A549 (cell line): ENCODE results near the gene SAA2. TPM values are rescaled to one million over a fixed set of nuclear protein-coding genes. Genes with fewer than 3 reads are reported as not detected.

Experiments
- ATAC-seq, 2 experiments: fragments of 200-7000 bp in 1 of 2; fragments of >200 bp in 1 of 2; cut with Nextera tagmentation in 1 of 2; cut with Tn5 transposase in 1 of 2; 3 replicates each; pipeline versions ENCODE4 v1.8.0 to v1.9.1; 2018 to 2020; ENCODE audit warnings: mild to moderate bottlenecking in 1 of 2, moderate library complexity in 1 of 2
- CTCF ChIA-PET: fragments of 300-600 bp; sonication (Branson Sonifier 250); formaldehyde crosslinking; extraction: SDS; loops from one replicate; lab custom pipeline; 2021; ENCODE audit warnings: antibody characterized with exemption, inconsistent platforms; lab: Yijun Ruan, JAX
- POLR2A ChIA-PET: fragments of 350-600 bp; formaldehyde crosslinking; extraction: SDS; loops from one replicate; lab custom pipeline; 2021; ENCODE audit warnings: antibody characterized with exemption, inconsistent platforms; lab: Yijun Ruan, JAX
- DNase-seq, 2 experiments: peaks; one replicate each; pipeline versions ENCODE4 v3.0.0 to v3.0.0-alpha.2; 2011 to 2016; ENCODE audit warnings: low read depth in 1 of 2, low spot score in 1 of 2
- FAIRE-seq: peaks from 2 replicates; lab custom pipeline; 2011; peaks lifted over from hg19 to GRCh38; lab: Jason Lieb, UNC
- H3K27ac ChIP-seq, 2 experiments: fragments of >200 bp; sonication (Bioruptor Twin); formaldehyde crosslinking; 3 replicates each; pipeline ENCODE4 v1.5.1; 2016 to 2017
- H3K4me1 ChIP-seq: fragments of >200 bp; sonication (Bioruptor Twin); formaldehyde crosslinking; 3 replicates; pipeline ENCODE4 v1.6.1; 2016
- H3K4me2 ChIP-seq: fragments of >200 bp; sonication (Bioruptor Twin); formaldehyde crosslinking; 3 replicates; pipeline ENCODE4 v1.6.1; 2016
- H3K4me3 ChIP-seq: fragments of >200 bp; sonication (Bioruptor Twin); formaldehyde crosslinking; 3 replicates; pipeline ENCODE4 v1.5.1; 2016
- H3K9me3 ChIP-seq: fragments of >200 bp; sonication (Bioruptor Twin); formaldehyde crosslinking; 3 replicates; pipeline ENCODE4 v1.6.1; 2016
- CBX8 ChIP-seq: fragments of 200-600 bp; sonication (generic); IDR thresholded peaks from 2 replicates; pipeline ENCODE4 v1.6.1; 2016
- CHD4 ChIP-seq: fragments of 200-600 bp; sonication (generic); IDR thresholded peaks from 2 replicates; pipeline ENCODE4 v1.6.1; 2016; ENCODE audit warnings: antibody characterized with exemption, mild to moderate bottlenecking, borderline replicate concordance
- EHF ChIP-seq: fragments of 250-450 bp; sonication (Bioruptor Pico); IDR thresholded peaks from 2 replicates; pipeline ENCODE4 v1.5.0; 2020; ENCODE audit warnings: mild to moderate bottlenecking
- ESRRA ChIP-seq: fragments of 150-350 bp; IDR thresholded peaks from 2 replicates; pipeline ENCODE4 v1.6.1; 2014; ENCODE audit warnings: mild to moderate bottlenecking, low read length, borderline replicate concordance
- FOSL2 ChIP-seq, 2 experiments: fragments of 450-650 bp in 1 of 2; fragments of >200 bp in 1 of 2; sonication (Bioruptor Twin) in 1 of 2; formaldehyde crosslinking; IDR thresholded peaks; 2 replicates each; pipeline versions ENCODE4 v1.5.0 to v1.6.1; 2016 to 2020; ENCODE audit warnings: mild to moderate bottlenecking in 1 of 2, moderate library complexity in 1 of 2
- FOXS1 ChIP-seq: fragments of 250-450 bp; sonication (Bioruptor Pico); IDR thresholded peaks from 2 replicates; pipeline ENCODE4 v1.5.0; 2020; ENCODE audit warnings: mild to moderate bottlenecking, moderate library complexity
- HDAC2 ChIP-seq: fragments of 200-600 bp; sonication (generic); IDR thresholded peaks from 2 replicates; pipeline ENCODE4 v1.6.1; 2016
- HOXB5 ChIP-seq: fragments of 250-450 bp; sonication (Bioruptor Pico); IDR thresholded peaks from 2 replicates; pipeline ENCODE4 v1.5.0; 2020; ENCODE audit warnings: mild to moderate bottlenecking, moderate library complexity
- JUN ChIP-seq, 2 experiments: fragments of >200 bp; sonication (Bioruptor Twin); formaldehyde crosslinking; IDR thresholded peaks; 2 replicates in 1 of 2; 3 replicates in 1 of 2; pipeline ENCODE4 v1.6.1; 2016 to 2017
- MAZ ChIP-seq: fragments of 150-350 bp; IDR thresholded peaks from 2 replicates; pipeline ENCODE4 v1.6.1; 2014; ENCODE audit warnings: antibody characterized with exemption, low read depth, low read length, borderline replicate concordance
- PBX3 ChIP-seq: IDR thresholded peaks from 2 replicates; pipeline ENCODE4 v1.6.1; 2012
- POLR2A ChIP-seq: IDR thresholded peaks from 2 replicates; pipeline ENCODE4 v1.6.1; 2012; ENCODE audit warnings: mild to moderate bottlenecking, low read length
- POLR2AphosphoS2 ChIP-seq: conservative IDR thresholded peaks from 2 replicates; pipeline ENCODE4 v1.6.1; 2012; ENCODE audit warnings: low read length, improper control_type of control experiment, inconsistent platforms
- RAD21 ChIP-seq, 2 experiments: fragments of >200 bp in 1 of 2; sonication (Bioruptor Twin) in 1 of 2; formaldehyde crosslinking in 1 of 2; IDR thresholded peaks in 1 of 2; conservative IDR thresholded peaks in 1 of 2; 2 replicates in 1 of 2; 3 replicates in 1 of 2; pipeline ENCODE4 v1.6.1; 2012 to 2018; ENCODE audit warnings: inconsistent platforms in 1 of 2
- RFX5 ChIP-seq: fragments of 450-650 bp; IDR thresholded peaks from 2 replicates; pipeline ENCODE4 v1.7.1; 2014; ENCODE audit warnings: antibody characterized with exemption, mild to moderate bottlenecking, moderate library complexity
- TP53 ChIP-seq: fragments of 250-450 bp; sonication (Bioruptor Pico); IDR thresholded peaks from 2 replicates; pipeline ENCODE4 v1.5.0; 2021; ENCODE audit warnings: mild to moderate bottlenecking, moderate library complexity
- USF2 ChIP-seq: fragments of 450-650 bp; IDR thresholded peaks from 2 replicates; pipeline ENCODE4 v1.6.1; 2014; ENCODE audit warnings: antibody characterized with exemption
- WGBS: methylation state at CpG from one replicate; pipeline ENCODE4 v1.1.6; 2017; ENCODE audit errors: missing lambda C conversion rate; 5-methylcytosine and 5-hydroxymethylcytosine counted together
- polyA plus RNA-seq, 4 experiments: library from polyadenylated mRNA; depleted of rRNA in 3 of 4; stranded (reverse); fragments of >200 nt; fragmentation: RNase III in 1 of 4; extraction: RNeasy Plus Mini Kit Qiagen cat#74134 plus additional on column Dnase treatment in 1 of 4; gene quantifications; 2 replicates in 3 of 4; 3 replicates in 1 of 4; pipeline ENCODE4 v1.2.3, GENCODE V29; 2011 to 2017
- TF ChIP-seq, protein P1 (sequence below): fragments of >200 bp; sonication (Bioruptor Twin); formaldehyde crosslinking; IDR thresholded peaks from 3 replicates; pipeline ENCODE4 v1.5.1; 2016
- TF ChIP-seq, protein P2 (sequence below): fragments of 250-450 bp; sonication (Bioruptor Pico); IDR thresholded peaks from 2 replicates; pipeline ENCODE4 v1.5.0; 2021; ENCODE audit warnings: mild to moderate bottlenecking, moderate library complexity, borderline replicate concordance
- TF ChIP-seq, protein P3 (sequence below): fragments of >200 bp; sonication (Bioruptor Twin); formaldehyde crosslinking; IDR thresholded peaks from 2 replicates; pipeline ENCODE4 v1.6.1; 2016
- TF ChIP-seq, protein P4 (sequence below): fragments of 250-450 bp; sonication (Bioruptor Pico); IDR thresholded peaks from 2 replicates; pipeline ENCODE4 v1.5.0; 2020; ENCODE audit warnings: low read depth, mild to moderate bottlenecking, moderate library complexity

The SAA2 gene
- polyA plus RNA-seq, 2 of the 4 experiments (the other 2 are of a cell fraction), result 0.09 TPM; not detected in 1

GRCh38 chr11:18204771-18205170 lies 43.7 kb downstream of the SAA2 start:
- H3K4me1 ChIP-seq, result no peaks in the 10 kb centered on the region
- ChIA-PET POLR2A (no interaction called here), CTCF (interaction anchor here (0.9 to 2.0 kb wide), 4 partner anchors 10 to 39 kb away, joined by 3 to 8 read pairs (median 4); no protein-coding TSS in a partner anchor)
- H3K9me3 ChIP-seq, result no peaks in the 10 kb centered on the region
- no peak for FAIRE-seq
- no peak overlapping the region for H3K4me3 ChIP-seq
- H3K27ac ChIP-seq, result no peak overlapping the region
- DNase-seq, result no peak
- TF ChIP-seq PBX3, result no peak
- TF ChIP-seq POLR2AphosphoS2, result no peak
- TF ChIP-seq CBX8, result no peak
- TF ChIP-seq HDAC2, result no peak
- TF ChIP-seq FOSL2 (IDR thresholded peaks at IDR 0.05), result no peak
- TF ChIP-seq FOSL2 (CRISPR knock-in tag; IDR thresholded peaks at IDR 0.05), result no peak
- no peak for TF ChIP-seq EHF (CRISPR knock-in tag)
- no peak for TF ChIP-seq ESRRA
- TF ChIP-seq, protein P1, sequence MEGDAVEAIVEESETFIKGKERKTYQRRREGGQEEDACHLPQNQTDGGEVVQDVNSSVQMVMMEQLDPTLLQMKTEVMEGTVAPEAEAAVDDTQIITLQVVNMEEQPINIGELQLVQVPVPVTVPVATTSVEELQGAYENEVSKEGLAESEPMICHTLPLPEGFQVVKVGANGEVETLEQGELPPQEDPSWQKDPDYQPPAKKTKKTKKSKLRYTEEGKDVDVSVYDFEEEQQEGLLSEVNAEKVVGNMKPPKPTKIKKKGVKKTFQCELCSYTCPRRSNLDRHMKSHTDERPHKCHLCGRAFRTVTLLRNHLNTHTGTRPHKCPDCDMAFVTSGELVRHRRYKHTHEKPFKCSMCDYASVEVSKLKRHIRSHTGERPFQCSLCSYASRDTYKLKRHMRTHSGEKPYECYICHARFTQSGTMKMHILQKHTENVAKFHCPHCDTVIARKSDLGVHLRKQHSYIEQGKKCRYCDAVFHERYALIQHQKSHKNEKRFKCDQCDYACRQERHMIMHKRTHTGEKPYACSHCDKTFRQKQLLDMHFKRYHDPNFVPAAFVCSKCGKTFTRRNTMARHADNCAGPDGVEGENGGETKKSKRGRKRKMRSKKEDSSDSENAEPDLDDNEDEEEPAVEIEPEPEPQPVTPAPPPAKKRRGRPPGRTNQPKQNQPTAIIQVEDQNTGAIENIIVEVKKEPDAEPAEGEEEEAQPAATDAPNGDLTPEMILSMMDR, result no peak
- no peak for TF ChIP-seq POLR2A
- TF ChIP-seq USF2, result no peak
- TF ChIP-seq RFX5, result no peak
- no peak for TF ChIP-seq JUN (IDR thresholded peaks at IDR 0.05)
- TF ChIP-seq CHD4, result no peak
- no peak overlapping the region for H3K4me2 ChIP-seq
- peak in 1 of 2 experiments; percentile 48; a peak in 1 of 6 replicates for ATAC-seq

- WGBS, result 66% methylated on average over 3 of the region's 3 CpGs
- FAIRE-seq (no peak), DNase-seq (no peak), ATAC-seq (peak; percentile 21 to 31; a peak in 1 of 6 replicates)
- Histone ChIP-seq H3K4me2 (no peak overlapping the region), H3K4me3 (no peak overlapping the region), H3K27ac (no peak overlapping the region), H3K4me1 (no peaks in the 10 kb centered on the region), H3K9me3 (no peaks in the 10 kb centered on the region)
- TF ChIP-seq, protein P2, sequence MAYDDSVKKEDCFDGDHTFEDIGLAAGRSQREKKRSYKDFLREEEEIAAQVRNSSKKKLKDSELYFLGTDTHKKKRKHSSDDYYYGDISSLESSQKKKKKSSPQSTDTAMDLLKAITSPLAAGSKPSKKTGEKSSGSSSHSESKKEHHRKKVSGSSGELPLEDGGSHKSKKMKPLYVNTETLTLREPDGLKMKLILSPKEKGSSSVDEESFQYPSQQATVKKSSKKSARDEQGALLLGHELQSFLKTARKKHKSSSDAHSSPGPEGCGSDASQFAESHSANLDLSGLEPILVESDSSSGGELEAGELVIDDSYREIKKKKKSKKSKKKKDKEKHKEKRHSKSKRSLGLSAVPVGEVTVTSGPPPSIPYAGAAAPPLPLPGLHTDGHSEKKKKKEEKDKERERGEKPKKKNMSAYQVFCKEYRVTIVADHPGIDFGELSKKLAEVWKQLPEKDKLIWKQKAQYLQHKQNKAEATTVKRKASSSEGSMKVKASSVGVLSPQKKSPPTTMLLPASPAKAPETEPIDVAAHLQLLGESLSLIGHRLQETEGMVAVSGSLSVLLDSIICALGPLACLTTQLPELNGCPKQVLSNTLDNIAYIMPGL (CRISPR knock-in tag), result no peak
- TF ChIP-seq CHD4, result no peak
- no peak for TF ChIP-seq RAD21 (conservative IDR thresholded peaks at IDR 0.05 in 1 of 2, IDR thresholded peaks at IDR 0.05 in 1 of 2)
- no peak for TF ChIP-seq POLR2AphosphoS2
- TF ChIP-seq MAZ, result no peak
- TF ChIP-seq, protein P3, sequence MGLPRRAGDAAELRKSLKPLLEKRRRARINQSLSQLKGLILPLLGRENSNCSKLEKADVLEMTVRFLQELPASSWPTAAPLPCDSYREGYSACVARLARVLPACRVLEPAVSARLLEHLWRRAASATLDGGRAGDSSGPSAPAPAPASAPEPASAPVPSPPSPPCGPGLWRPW, result no peak
- TF ChIP-seq, protein P4, sequence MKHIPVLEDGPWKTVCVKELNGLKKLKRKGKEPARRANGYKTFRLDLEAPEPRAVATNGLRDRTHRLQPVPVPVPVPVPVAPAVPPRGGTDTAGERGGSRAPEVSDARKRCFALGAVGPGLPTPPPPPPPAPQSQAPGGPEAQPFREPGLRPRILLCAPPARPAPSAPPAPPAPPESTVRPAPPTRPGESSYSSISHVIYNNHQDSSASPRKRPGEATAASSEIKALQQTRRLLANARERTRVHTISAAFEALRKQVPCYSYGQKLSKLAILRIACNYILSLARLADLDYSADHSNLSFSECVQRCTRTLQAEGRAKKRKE, result no peak
- no peak for TF ChIP-seq HOXB5
- TF ChIP-seq FOXS1 (CRISPR knock-in tag), result no peak
- TF ChIP-seq TP53 (CRISPR knock-in tag), result no peak
- POLR2A ChIA-PET, result no interaction called here
- CTCF ChIA-PET, result interaction anchor here (0.6 to 2.0 kb wide), 15 partner anchors 8 to 473 kb away, joined by 3 to 8 read pairs (median 4); no protein-coding TSS in a partner anchor
These were observed 44.2 kb downstream of the SAA2 start for GRCh38 chr11:18204220-18204619.
